A673 (cell line): ENCODE data around the gene TTBK2. TPM values are rescaled to one million over a fixed set of nuclear protein-coding genes. Genes with fewer than 3 reads are reported as not detected.
"Not testable (repeated sequence)": the region's sequence is repeated elsewhere in the genome, so short reads cannot be mapped to it uniquely, and the experiment has no call there.

ENCODE experiments used
- BruUV-seq: library from RNA; stranded (reverse); fragments of 400-500 nt; replicated peaks from 2 replicates; lab custom pipeline; 2021; lab: Mats Ljungman, UMichigan
- CTCF ChIA-PET: fragments of 300-600 bp; sonication (Branson Sonifier 250); formaldehyde crosslinking; loops from one replicate; lab custom pipeline; 2022; ENCODE audit warnings: antibody characterized with exemption; lab: Charles Lee
- POLR2A ChIA-PET: fragments of 300-600 bp; sonication (Branson Sonifier 250); formaldehyde crosslinking; loops from one replicate; lab custom pipeline; 2022; ENCODE audit warnings: antibody characterized with exemption; ENCODE audit not compliant: low non-redundant PET; lab: Charles Lee
- DNase-seq: peaks from one replicate; pipeline ENCODE4 v3.0.0-alpha.2; 2015; ENCODE audit warnings: low spot score
- H3K27ac ChIP-seq: fragments of 200-600 bp; sonication (generic); 2 replicates; pipeline ENCODE4 v1.5.1; 2016; ENCODE audit warnings: mixed run types, low read depth, mild to moderate bottlenecking, mixed read lengths, antibody characterized with exemption, low read length; ENCODE audit not compliant: poor library complexity, severe bottlenecking
- H3K27me3 ChIP-seq: fragments of 200-600 bp; sonication (generic); replicated peaks from 2 replicates; pipeline ENCODE4 v1.6.1; 2017; ENCODE audit warnings: mixed run types, low read depth, mild to moderate bottlenecking, mixed read lengths, antibody characterized with exemption, low read length; ENCODE audit not compliant: insufficient read depth, poor library complexity
- H3K36me3 ChIP-seq: fragments of 200-600 bp; sonication (generic); 2 replicates; pipeline ENCODE4 v1.6.1; 2016; ENCODE audit warnings: mixed run types, mild to moderate bottlenecking, mixed read lengths, antibody characterized with exemption, low read length; ENCODE audit not compliant: insufficient read depth, poor library complexity, severe bottlenecking
- H3K4me1 ChIP-seq: fragments of 200-600 bp; sonication (generic); 2 replicates; pipeline ENCODE4 v1.6.1; 2017; ENCODE audit warnings: mixed run types, mild to moderate bottlenecking, mixed read lengths, antibody characterized with exemption, low read length; ENCODE audit not compliant: insufficient read depth, poor library complexity, severe bottlenecking
- H3K4me3 ChIP-seq: fragments of 200-600 bp; sonication (generic); 2 replicates; pipeline ENCODE4 v1.5.1; 2016; ENCODE audit warnings: low read depth, mixed run types, mild to moderate bottlenecking, mixed read lengths, low read length; ENCODE audit not compliant: poor library complexity, severe bottlenecking
- H3K9me3 ChIP-seq: fragments of 200-600 bp; sonication (generic); 2 replicates; pipeline ENCODE4 v1.6.1; 2016; ENCODE audit warnings: mixed run types, low read depth, mild to moderate bottlenecking, mixed read lengths, antibody characterized with exemption, low read length; ENCODE audit not compliant: poor library complexity, severe bottlenecking
- EZH2 ChIP-seq: fragments of 200-600 bp; sonication (generic); IDR thresholded peaks from 2 replicates; pipeline ENCODE4 v1.6.1; 2017; ENCODE audit warnings: borderline replicate concordance, low read depth, mild to moderate bottlenecking, mixed read lengths, antibody characterized with exemption, low read length; ENCODE audit not compliant: poor library complexity, severe bottlenecking
- intact Hi-C: fragments of 100-400 bp; cut with micrococcal nuclease; formaldehyde crosslinking; loops from one replicate; pipeline ENCODE4 v1.10.0; 2022; ENCODE audit not compliant: unreplicated experiment
- total RNA-seq: library from RNA; stranded (reverse); gene quantifications from 2 replicates; pipeline ENCODE4 v1.2.3, GENCODE V29; 2021
- TF ChIP-seq, protein P1 (sequence below): fragments of 300-800, 200-600 bp; sonication (generic); conservative IDR thresholded peaks from 2 replicates; pipeline ENCODE4 v1.5.1; 2017; ENCODE audit warnings: low read depth, mild to moderate bottlenecking, antibody characterized with exemption, low read length, moderate library complexity, mixed read lengths

Gene TTBK2
- total RNA-seq, 1 experiment from 2014 or later = 15.8 TPM

DNA sequence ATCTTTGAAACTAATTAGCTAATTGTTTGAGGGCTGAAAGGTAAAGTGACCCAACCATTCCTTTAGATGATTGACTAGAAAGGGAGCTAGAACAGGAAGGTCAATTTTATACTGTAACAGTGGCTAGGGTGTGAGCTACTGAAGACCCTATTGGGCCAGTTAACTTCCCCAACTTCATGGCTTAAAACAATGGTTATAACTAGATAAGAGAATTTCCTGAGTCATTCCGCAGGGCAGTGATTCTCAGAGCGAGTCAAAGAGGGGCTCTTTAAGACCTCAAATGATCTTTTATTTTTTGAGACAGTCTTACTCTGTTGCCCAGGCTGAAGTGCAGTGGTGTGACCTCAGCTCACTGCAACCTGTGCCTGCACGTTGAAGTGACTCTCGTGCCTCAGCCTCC is 33.7 kb upstream of the TTBK2 start:
- TF ChIP-seq, protein P1, sequence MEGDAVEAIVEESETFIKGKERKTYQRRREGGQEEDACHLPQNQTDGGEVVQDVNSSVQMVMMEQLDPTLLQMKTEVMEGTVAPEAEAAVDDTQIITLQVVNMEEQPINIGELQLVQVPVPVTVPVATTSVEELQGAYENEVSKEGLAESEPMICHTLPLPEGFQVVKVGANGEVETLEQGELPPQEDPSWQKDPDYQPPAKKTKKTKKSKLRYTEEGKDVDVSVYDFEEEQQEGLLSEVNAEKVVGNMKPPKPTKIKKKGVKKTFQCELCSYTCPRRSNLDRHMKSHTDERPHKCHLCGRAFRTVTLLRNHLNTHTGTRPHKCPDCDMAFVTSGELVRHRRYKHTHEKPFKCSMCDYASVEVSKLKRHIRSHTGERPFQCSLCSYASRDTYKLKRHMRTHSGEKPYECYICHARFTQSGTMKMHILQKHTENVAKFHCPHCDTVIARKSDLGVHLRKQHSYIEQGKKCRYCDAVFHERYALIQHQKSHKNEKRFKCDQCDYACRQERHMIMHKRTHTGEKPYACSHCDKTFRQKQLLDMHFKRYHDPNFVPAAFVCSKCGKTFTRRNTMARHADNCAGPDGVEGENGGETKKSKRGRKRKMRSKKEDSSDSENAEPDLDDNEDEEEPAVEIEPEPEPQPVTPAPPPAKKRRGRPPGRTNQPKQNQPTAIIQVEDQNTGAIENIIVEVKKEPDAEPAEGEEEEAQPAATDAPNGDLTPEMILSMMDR = no peak
- TF ChIP-seq EZH2 = no peak
- no peak overlapping the region for H3K27ac ChIP-seq
- no peaks in the 10 kb centered on the region for H3K27me3 ChIP-seq
- no peaks in the 10 kb centered on the region for H3K4me1 ChIP-seq
- ChIA-PET POLR2A (no interaction called here), CTCF (no interaction called here)
- DNase-seq = no peak
- H3K9me3 ChIP-seq = peaks cover 6% of the 10 kb centered on the region
- no TSS peak for BruUV-seq
- intact Hi-C loops = no loop called here
- H3K4me3 ChIP-seq = no peak overlapping the region
- peaks cover 32% of the 10 kb centered on the region for H3K36me3 ChIP-seq

DNA sequence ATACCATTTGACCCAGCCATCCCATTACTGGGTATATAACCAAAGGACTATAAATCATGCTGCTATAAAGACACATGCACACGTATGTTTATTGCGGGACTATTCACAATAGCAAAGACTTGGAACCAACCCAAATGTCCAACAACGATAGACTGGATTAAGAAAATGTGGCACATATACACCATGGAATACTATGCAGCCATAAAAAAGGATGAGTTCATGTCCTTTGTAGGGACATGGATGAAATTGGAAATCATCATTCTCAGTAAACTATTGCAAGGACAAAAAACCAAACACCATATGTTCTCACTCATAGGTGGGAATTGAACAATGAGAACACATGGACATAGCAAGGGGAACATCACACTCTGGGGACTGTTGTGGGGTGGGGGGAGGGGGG is 28.3 kb upstream of the TTBK2 start:
- H3K9me3 ChIP-seq, intact Hi-C loops, CTCF ChIA-PET, DNase-seq, H3K27me3 ChIP-seq, POLR2A ChIA-PET, H3K4me1 ChIP-seq, H3K27ac ChIP-seq, H3K4me3 ChIP-seq, BruUV-seq: not testable (repeated sequence)
- H3K36me3 ChIP-seq = peaks cover 28% of the 10 kb centered on the region

DNA sequence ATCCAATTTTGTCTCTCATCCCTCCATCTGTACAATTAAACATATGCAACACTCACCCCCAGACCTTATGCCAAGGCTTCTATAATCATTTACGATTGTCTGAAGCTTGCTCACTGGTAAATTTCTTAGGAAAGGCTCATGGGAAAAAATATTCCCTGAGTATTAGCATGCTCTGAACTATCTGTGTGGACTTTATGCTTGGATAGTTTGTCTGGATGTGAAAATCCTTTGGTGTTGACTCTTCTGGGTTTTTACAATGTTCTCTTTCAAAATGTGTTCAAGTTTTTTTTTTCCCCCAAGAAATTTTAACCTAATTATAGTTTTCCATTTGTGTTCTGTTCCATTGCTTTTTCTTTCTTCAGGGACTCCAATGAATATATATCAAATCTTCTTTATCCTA is 19.9 kb upstream of the TTBK2 start:
- Histone ChIP-seq H3K4me3 (no peak overlapping the region), H3K4me1 (no peaks in the 10 kb centered on the region), H3K9me3 (no peaks in the 10 kb centered on the region), H3K27me3 (no peaks in the 10 kb centered on the region), H3K36me3 (peaks cover 15% of the 10 kb centered on the region), H3K27ac (no peak overlapping the region)
- TF ChIP-seq EZH2 = no peak
- TF ChIP-seq, protein P1 = no peak
- no peak for DNase-seq
- no TSS peak for BruUV-seq
- intact Hi-C loops = no loop called here
- CTCF ChIA-PET = no interaction called here
- POLR2A ChIA-PET = no interaction called here

DNA sequence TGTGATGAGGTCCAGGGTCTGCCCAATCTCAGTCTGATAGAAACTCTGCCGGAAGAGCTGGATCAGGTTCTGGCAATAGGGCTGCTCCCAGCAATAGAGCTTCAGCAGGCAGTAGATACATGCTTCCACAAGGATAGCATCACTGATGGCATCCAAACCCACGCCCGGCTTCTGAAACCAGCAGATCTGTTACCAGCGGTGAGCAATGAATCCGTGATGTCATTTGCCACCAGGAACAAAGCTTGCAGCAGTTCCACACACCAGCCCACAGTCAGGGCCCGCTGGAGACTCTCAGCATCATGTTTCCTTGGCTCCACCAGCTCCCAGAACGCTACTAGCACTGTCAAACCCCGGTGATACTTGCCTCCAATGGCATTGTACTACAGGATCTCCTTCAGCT is 19.3 kb upstream of the TTBK2 start:
- no peaks in the 10 kb centered on the region for H3K9me3 ChIP-seq
- intact Hi-C loops = no loop called here
- BruUV-seq = no TSS peak
- no peak for DNase-seq
- TF ChIP-seq EZH2 = no peak
- TF ChIP-seq, protein P1 = no peak
- H3K27me3 ChIP-seq = no peaks in the 10 kb centered on the region
- H3K4me3 ChIP-seq = no peak overlapping the region
- H3K4me1 ChIP-seq = no peaks in the 10 kb centered on the region
- peaks cover 12% of the 10 kb centered on the region for H3K36me3 ChIP-seq
- H3K27ac ChIP-seq = no peak overlapping the region
- ChIA-PET CTCF (interaction anchor here (1.0 kb wide), 1 partner anchor 13 kb away, joined by 3 read pairs; no protein-coding TSS in a partner anchor), POLR2A (no interaction called here)
